Ovary (tissue), 9 donors: ENCODE results near the gene GNG2. TPM values are rescaled to one million over a fixed set of nuclear protein-coding genes. Genes with fewer than 3 reads are reported as not detected.
A peak's percentile ranks its signal among the peaks of the same experiment; 100 is the strongest.

Experiments used
- DNase-seq, 5 donors: peaks; one replicate each; pipeline ENCODE4 v3.0.0-alpha.2; 2019 to 2020
- H3K27ac ChIP-seq, 2 donors: fragments of 200-600 bp; one replicate each; pipeline versions ENCODE4 v1.5.1 to v1.8.0; 2019 to 2022
- H3K27me3 ChIP-seq: fragments of 200-600 bp; one replicate; pipeline ENCODE4 v1.8.0; 2022
- H3K36me3 ChIP-seq: fragments of 200-600 bp; sonication (generic); one replicate; pipeline ENCODE4 v1.5.1; 2019
- H3K4me1 ChIP-seq: one replicate; pipeline ENCODE4 v1.8.1; 2013; ENCODE audit warnings: mild to moderate bottlenecking, moderate library complexity; ENCODE audit not compliant: insufficient read depth
- H3K4me3 ChIP-seq: fragments of 200-600 bp; sonication (generic); one replicate; pipeline ENCODE4 v1.5.1; 2017
- H3K9me3 ChIP-seq, 2 donors: fragments of 200-600 bp in 1 of 2; sonication (generic) in 1 of 2; one replicate each; pipeline versions ENCODE4 v1.5.1 to v1.8.1; 2013 to 2019; ENCODE audit warnings: mild to moderate bottlenecking in 1 of 2, moderate library complexity in 1 of 2
- CTCF ChIP-seq, 3 donors: fragments of 450-650 bp in 2 of 3; fragments of 200-600 bp in 1 of 3; IDR thresholded peaks; one replicate each; pipeline versions ENCODE4 v1.5.1 to v1.8.0; 2016 to 2022; ENCODE audit warnings: antibody characterized with exemption in 3 of 3, mild to moderate bottlenecking in 1 of 3
- EP300 ChIP-seq: sonication (generic); formaldehyde crosslinking; IDR thresholded peaks from one replicate; pipeline ENCODE4 v1.6.1; 2017; ENCODE audit warnings: antibody characterized with exemption
- POLR2A ChIP-seq: fragments of 450-650 bp; IDR thresholded peaks from one replicate; pipeline ENCODE4 v1.6.1; 2017; ENCODE audit warnings: antibody characterized with exemption, mild to moderate bottlenecking, moderate library complexity
- WGBS, 3 donors: extraction: QIAGEN DNeasy Blood & Tissue Kit in 1 of 3; methylation state at CpG; one replicate each; pipeline versions ENCODE4 v1.1.5 to v1.1.7; 2013 to 2017; 5-methylcytosine and 5-hydroxymethylcytosine counted together
- intact Hi-C, 4 donors: fragments of 100-400 bp; cut with DNase I; formaldehyde crosslinking; loops; one replicate each; pipeline versions ENCODE4 v1.11.0 to v1.15.1; 2022 to 2023
- polyA plus RNA-seq, 2 donors: library from polyadenylated mRNA; stranded (reverse); fragments of 200-250 nt in 1 of 2; fragments of 350-450 nt in 1 of 2; fragmentation: Illumina TruSeq in 1 of 2; extraction: RNeasy Lipid Tissue Mini Kit (QIAGEN cat#74804) in 1 of 2; gene quantifications; one replicate each; pipeline ENCODE4 v1.2.3, GENCODE V29; 2013 to 2014
- total RNA-seq, 7 donors: library from RNA; depleted of rRNA in 2 of 7; stranded (reverse); fragments of >200 nt in 2 of 7; fragmentation: NEBNext Ultra II Directional in 3 of 7; extraction: Animal tissue kit (Norgen Biotek cat#: 25700) in 3 of 7; gene quantifications; one replicate each; pipeline versions ENCODE4 v1.1.0 to v1.2.4, GENCODE V29; 2016 to 2023
- donor health status: DM: no; HTN: no; CAD: no; lungs with moderate emphysema.
- donor health status: DM: no; HTN: no; CAD: no.
- donor health status: Bipolar disorder and iron deficiency.
- donor health status: DM: yes; HTN: yes; CAD: no.
- donor health status: DM: no; HTN: no; CAD: no.
- donor health status: DM: yes; HTN: yes; CAD: no.

GNG2 gene
- total and polyA plus RNA-seq, 9 donors = 9.4 to 29.4 (median 11.4) TPM

- DNase-seq = no peak
- H3K4me3 ChIP-seq = no peak overlapping the region
- 30 to 53% (median 42%) methylated on average over 2 to 3 of the region's 3 CpGs for WGBS, 3 donors
- no peaks in the 10 kb centered on the region for H3K27me3 ChIP-seq
- H3K36me3 ChIP-seq = no peaks in the 10 kb centered on the region
- H3K27ac ChIP-seq = no peak overlapping the region
- peaks cover 1% of the 10 kb centered on the region for H3K4me1 ChIP-seq
- TF ChIP-seq EP300 = no peak
- TF ChIP-seq POLR2A = no peak
- no peak for TF ChIP-seq CTCF (IDR thresholded peaks at IDR 0.05)
- intact Hi-C loops = no loop called here
- no peaks in the 10 kb centered on the region for H3K9me3 ChIP-seq
Measured at GRCh38 chr14:51962711-51963110, 102.3 kb downstream of the GNG2 start.

GRCh38 chr14:51963286-51963685 is 102.9 kb downstream of the GNG2 start:
- Histone ChIP-seq H3K27ac (no peak overlapping the region), H3K27me3 (no peaks in the 10 kb centered on the region), H3K4me3 (peak overlapping the region; percentile 7), H3K36me3 (no peaks in the 10 kb centered on the region), H3K9me3 (no peaks in the 10 kb centered on the region), H3K4me1 (peaks cover 1% of the 10 kb centered on the region)
- intact Hi-C loops = no loop called here
- WGBS, 3 donors = 3 to 10% (median 6%) methylated on average over 4 of the region's 4 CpGs
- no peak for DNase-seq
- TF ChIP-seq CTCF (IDR thresholded peaks at IDR 0.05) (no peak), POLR2A (no peak), EP300 (no peak)

GRCh38 chr14:51967521-51967920 is 107.1 kb downstream of the GNG2 start:
- H3K36me3 ChIP-seq = no peaks in the 10 kb centered on the region
- H3K27me3 ChIP-seq = no peaks in the 10 kb centered on the region
- 79 to 86% (median 80%) methylated on average over 2 of the region's 2 CpGs for WGBS, 3 donors
- no peaks in the 10 kb centered on the region for H3K9me3 ChIP-seq
- peaks cover 1% of the 10 kb centered on the region for H3K4me1 ChIP-seq
- H3K27ac ChIP-seq = no peak overlapping the region
- no peak overlapping the region for H3K4me3 ChIP-seq
- intact Hi-C loops = no loop called here
- DNase-seq = no peak
- TF ChIP-seq EP300 (no peak), POLR2A (no peak), CTCF (IDR thresholded peaks at IDR 0.05) (no peak)

GRCh38 chr14:51969852-51970540 is 109.6 kb downstream of the GNG2 start:
- H3K9me3 ChIP-seq = no peaks in the 10 kb centered on the region
- intact Hi-C loops = loop anchor here in 1 of 4 donors (10.0 kb wide), 1 partner anchor 95 kb away; no protein-coding TSS in a partner anchor
- H3K27ac ChIP-seq = no peak overlapping the region
- DNase-seq = no peak
- no peaks in the 10 kb centered on the region for H3K4me1 ChIP-seq
- WGBS, 3 donors = 50 to 59% (median 50%) methylated on average over 6 of the region's 6 CpGs
- H3K36me3 ChIP-seq = no peaks in the 10 kb centered on the region
- no peak overlapping the region for H3K4me3 ChIP-seq
- no peaks in the 10 kb centered on the region for H3K27me3 ChIP-seq
- no peak for TF ChIP-seq CTCF (IDR thresholded peaks at IDR 0.05)
- no peak for TF ChIP-seq EP300
- no peak for TF ChIP-seq POLR2A
